22Rv1 (cell line): ENCODE measurements around the gene HS6ST2.

Experiments
- CTCF ChIP-seq: fragments of 450-650 bp; IDR thresholded peaks from 2 replicates; pipeline ENCODE4 v1.5.1; 2017; ENCODE audit warnings: mild to moderate bottlenecking
- ZFX ChIP-seq: fragments of 450-650 bp; IDR thresholded peaks from 2 replicates; pipeline ENCODE4 v1.6.1; 2017; ENCODE audit warnings: antibody characterized with exemption, borderline replicate concordance

GRCh38 chrX:132744470-132744869, 214.0 kb downstream of the HS6ST2 start:
- TF ChIP-seq CTCF (no peak), ZFX (no peak)
